ENCODE measurements around the gene BRAF.

The BRAF gene

GRCh38 chr7:140704205-140704604, 220.5 kb downstream of the BRAF start (continued):
- TF ChIP-seq PRDM2 (tag by site-specific recombination; IDR thresholded peaks at IDR 0.05; ENCODE audit: borderline replicate concordance): no peak
- TF ChIP-seq ZNF664 (tag by site-specific recombination; IDR thresholded peaks at IDR 0.05): no peak
- TF ChIP-seq BCL6B (tag by site-specific recombination; IDR thresholded peaks at IDR 0.05): no peak
- no peak for TF ChIP-seq ZNF843 (tag by site-specific recombination; IDR thresholded peaks at IDR 0.05)
- TF ChIP-seq ZNF514 (tag by site-specific recombination; IDR thresholded peaks at IDR 0.05): no peak
- TF ChIP-seq ZNF830 (tag by site-specific recombination; IDR thresholded peaks at IDR 0.05; ENCODE audit: low read depth): no peak
- TF ChIP-seq SALL2 (tag by site-specific recombination; IDR thresholded peaks at IDR 0.05; ENCODE audit: borderline replicate concordance): no peak
- no peak for TF ChIP-seq ZNF23 (tag by site-specific recombination; IDR thresholded peaks at IDR 0.05; ENCODE audit: borderline replicate concordance)

GRCh38 chr7:140702774-140703173, 222.0 kb downstream of the BRAF start:
- Histone ChIP-seq H3K4me1 (ENCODE audit: control insufficient read depth, insufficient read depth, low read length) (no peaks in the 10 kb centered on the region), H3K36me3 (ENCODE audit: control insufficient read depth in 2 of 2, insufficient read depth in 1 of 2, low read length in 2 of 2) (peaks cover 20 to 44% of the 10 kb centered on the region in 2 experiments), H3K4me3 (ENCODE audit: low read depth, low read length) (no peak overlapping the region), H3K9me3 (ENCODE audit: control insufficient read depth, insufficient read depth, low read depth, low read length) (no peaks in the 10 kb centered on the region), H3K27ac (ENCODE audit: extremely low read depth, low read depth, low read length) (no peak overlapping the region)
- ChIA-PET CTCF (interaction anchor here (0.6 to 0.7 kb wide), 2 partner anchors 41 to 186 kb away, joined by 3 to 4 read pairs; no protein-coding TSS in a partner anchor), POLR2A (no interaction called here)
- no peak for TF ChIP-seq ZNF202 (tag by site-specific recombination; IDR thresholded peaks at IDR 0.05; ENCODE audit: borderline replicate concordance)
- no peak for TF ChIP-seq ZSCAN30 (tag by site-specific recombination; IDR thresholded peaks at IDR 0.05)
- TF ChIP-seq AEBP2 (tag by site-specific recombination; IDR thresholded peaks at IDR 0.05; ENCODE audit: borderline replicate concordance): no peak
- TF ChIP-seq ZNF777 (tag by site-specific recombination; IDR thresholded peaks at IDR 0.05; ENCODE audit: borderline replicate concordance): no peak
- TF ChIP-seq PRDM1 (tag by site-specific recombination; IDR thresholded peaks at IDR 0.05): no peak
- TF ChIP-seq ZNF830 (tag by site-specific recombination; IDR thresholded peaks at IDR 0.05; ENCODE audit: low read depth): no peak
- no peak for TF ChIP-seq ZNF521 (tag by site-specific recombination; IDR thresholded peaks at IDR 0.05)
- no peak for TF ChIP-seq ZNF623 (tag by site-specific recombination; IDR thresholded peaks at IDR 0.05)
- no peak for TF ChIP-seq ZNF10 (tag by site-specific recombination; IDR thresholded peaks at IDR 0.05)
- no peak for TF ChIP-seq ZBTB10 (tag by site-specific recombination; IDR thresholded peaks at IDR 0.05)
- no peak for TF ChIP-seq SP3 (tag by site-specific recombination; IDR thresholded peaks at IDR 0.05)
- no peak for TF ChIP-seq ZNF513 (tag by site-specific recombination; IDR thresholded peaks at IDR 0.05)
- no peak for TF ChIP-seq ZFP3 (tag by site-specific recombination; IDR thresholded peaks at IDR 0.05; ENCODE audit: low read depth)
- no peak for TF ChIP-seq INSM2 (tag by site-specific recombination; IDR thresholded peaks at IDR 0.05)
- TF ChIP-seq BCL11A (tag by site-specific recombination; IDR thresholded peaks at IDR 0.05; ENCODE audit: low read depth): no peak

All from HEK293 (cell line).